LNCAP (cell line): ENCODE data around the gene MEGF11.

ENCODE experiments used
- CTCF ChIP-seq: fragments of 450-650 bp; IDR thresholded peaks from 2 replicates; pipeline ENCODE4 v1.5.1; 2017; ENCODE audit warnings: mild to moderate bottlenecking

Gene MEGF11

DNA sequence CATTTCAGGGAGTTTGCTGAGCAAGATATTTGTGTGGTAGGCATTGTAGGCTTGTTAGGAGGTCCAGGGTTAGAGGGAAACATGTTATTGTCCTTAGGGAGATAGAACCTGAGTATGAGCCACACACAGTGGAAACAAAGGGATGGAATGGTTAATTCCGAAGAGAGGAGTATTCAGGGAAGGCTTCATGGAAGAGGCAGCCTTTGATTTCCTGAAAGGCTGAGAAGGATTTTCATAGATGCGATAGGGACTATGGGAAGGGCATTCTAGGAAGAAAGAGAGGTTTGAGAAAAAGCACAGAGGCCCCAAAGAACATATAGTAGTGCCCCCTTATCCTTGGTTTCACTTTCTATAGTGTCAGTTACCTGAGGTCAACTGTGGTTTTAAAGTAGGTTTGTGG is 302.5 kb downstream of the MEGF11 start:
- no peak for TF ChIP-seq CTCF

GRCh38 chr15:65949491-65949890 is 304.1 kb downstream of the MEGF11 start:
- no peak for TF ChIP-seq CTCF

GRCh38 chr15:65949011-65949410 is 304.5 kb downstream of the MEGF11 start:
- no peak for TF ChIP-seq CTCF

- no peak for TF ChIP-seq CTCF
Observed at GRCh38 chr15:65948383-65948782, 305.2 kb downstream of the MEGF11 start.

DNA sequence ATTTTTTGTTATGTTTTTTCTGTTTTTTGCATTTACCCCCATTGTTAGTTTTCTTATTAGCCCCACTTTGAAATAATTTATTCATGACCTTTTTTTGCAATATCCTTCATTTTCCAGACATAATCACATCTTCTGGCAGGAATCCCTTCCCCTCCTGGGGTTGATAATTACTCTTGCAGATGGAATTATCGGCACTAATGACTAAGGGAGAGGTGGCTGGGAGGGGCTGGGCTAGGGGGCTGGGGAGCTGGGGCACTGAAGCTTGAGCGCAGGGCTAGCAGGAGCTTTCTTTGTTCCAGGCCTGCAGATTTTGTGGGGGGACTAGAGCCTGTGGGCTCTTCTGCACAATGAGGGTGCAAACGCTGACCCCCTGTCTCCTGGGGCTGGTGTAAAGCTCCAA is 306.5 kb downstream of the MEGF11 start:
- TF ChIP-seq CTCF: no peak

GRCh38 chr15:65945616-65946015 is 307.9 kb downstream of the MEGF11 start:
- TF ChIP-seq CTCF: no peak

- no peak for TF ChIP-seq CTCF
Observed at GRCh38 chr15:65944404-65944803, 309.1 kb downstream of the MEGF11 start.

DNA sequence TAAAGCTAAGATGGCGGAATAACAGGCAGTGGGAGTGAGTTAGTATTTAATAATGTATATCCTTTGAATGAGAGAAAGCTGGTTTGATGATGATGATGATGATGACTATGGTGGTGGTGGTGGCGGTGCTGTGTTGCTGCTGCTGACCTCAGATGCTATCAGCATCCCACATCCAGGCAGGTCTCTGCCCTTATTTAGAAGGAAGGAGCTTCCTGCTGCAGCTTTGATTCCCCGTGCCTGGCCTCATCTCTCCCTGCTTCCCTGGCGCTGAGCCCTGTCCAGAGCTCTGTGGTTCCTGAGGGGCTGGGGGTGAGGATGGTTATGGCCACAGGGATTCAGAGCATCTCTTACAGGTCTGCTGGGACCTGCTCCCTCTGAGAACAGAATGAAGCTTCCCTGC is 311.1 kb downstream of the MEGF11 start:
- TF ChIP-seq CTCF: no peak
